ENCODE measurements around the gene GIPC2. TPM values are rescaled to one million over a fixed set of nuclear protein-coding genes. Genes with fewer than 3 reads are reported as not detected.
"Not testable (repeated sequence)": the region's sequence is repeated elsewhere in the genome, so short reads cannot be mapped to it uniquely, and the experiment has no call there.

The GIPC2 gene
- total RNA-seq, 2 donors from 2014 or later: 30.5 to 32.4 TPM

GRCh38 chr1:78114034-78114956 lies 68.5 kb downstream of the GIPC2 start:
- intact Hi-C loops (cut with DNase I, micrococcal nuclease): loop anchor here in 1 of 2 donors (10.0 kb wide), 1 partner anchor 139 kb away; the partner anchor contains the start of gene FUBP1
- ATAC-seq (peak; percentile 92), DNase-seq (peak in 1 of 2 donors; percentile 66)

- DNase-seq; ATAC-seq; intact Hi-C loops (cut with DNase I, micrococcal nuclease): not testable (repeated sequence)
These were observed 74.7 kb downstream of the GIPC2 start for GRCh38 chr1:78120485-78120884.

GRCh38 chr1:78121710-78122109 lies 75.9 kb downstream of the GIPC2 start:
- intact Hi-C loops (cut with DNase I, micrococcal nuclease): no loop called here
- ATAC-seq (no peak), DNase-seq (no peak)

GRCh38 chr1:78122389-78122788 lies 76.6 kb downstream of the GIPC2 start:
- no peak for DNase-seq
- no peak for ATAC-seq
- intact Hi-C loops (cut with DNase I, micrococcal nuclease): no loop called here

GRCh38 chr1:78126506-78126905 lies 80.7 kb downstream of the GIPC2 start:
- ATAC-seq (no peak), DNase-seq (no peak)
- intact Hi-C loops (cut with DNase I, micrococcal nuclease): no loop called here

- DNase-seq (no peak), ATAC-seq (no peak)
- intact Hi-C loops (cut with DNase I, micrococcal nuclease): loop anchor here (10.0 kb wide), 2 partner anchors 472 to 542 kb away; no protein-coding TSS in a partner anchor
These were observed 86.6 kb downstream of the GIPC2 start for GRCh38 chr1:78132174-78132947.

GRCh38 chr1:78132948-78133322 lies 87.2 kb downstream of the GIPC2 start:
- DNase-seq (no peak), ATAC-seq (peak; percentile 44)
- intact Hi-C loops (cut with DNase I, micrococcal nuclease): loop anchor here (10.0 kb wide), 2 partner anchors 472 to 542 kb away; no protein-coding TSS in a partner anchor

- intact Hi-C loops (cut with DNase I, micrococcal nuclease): loop anchor here (10.0 kb wide), 2 partner anchors 468 to 538 kb away; no protein-coding TSS in a partner anchor
- DNase-seq (no peak), ATAC-seq (no peak)
These were observed 90.9 kb downstream of the GIPC2 start for GRCh38 chr1:78136680-78137079.

GRCh38 chr1:78141531-78142231 lies 95.9 kb downstream of the GIPC2 start:
- intact Hi-C loops (cut with DNase I, micrococcal nuclease): no loop called here
- DNase-seq (peak in 1 of 2 donors; percentile 19), ATAC-seq (peak; percentile 94)

- ATAC-seq (no peak), DNase-seq (no peak)
- intact Hi-C loops (cut with DNase I, micrococcal nuclease): no loop called here
These were observed 97.0 kb downstream of the GIPC2 start for GRCh38 chr1:78142736-78143135.

- peak; percentile 46 for ATAC-seq
- intact Hi-C loops (cut with DNase I, micrococcal nuclease): no loop called here
- no peak for DNase-seq
These were observed 97.4 kb downstream of the GIPC2 start for GRCh38 chr1:78143152-78143551.

GRCh38 chr1:78143673-78144072 lies 97.9 kb downstream of the GIPC2 start:
- ATAC-seq (peak; percentile 10), DNase-seq (no peak)
- intact Hi-C loops (cut with DNase I, micrococcal nuclease): no loop called here

GRCh38 chr1:78145105-78145580 lies 99.4 kb downstream of the GIPC2 start:
- intact Hi-C loops (cut with DNase I, micrococcal nuclease): loop anchor here in 1 of 2 donors (5.0 kb wide), 1 partner anchor 457 kb away; no protein-coding TSS in a partner anchor
- ATAC-seq (peak; percentile 62), DNase-seq (peak in 1 of 2 donors; percentile 45)

- intact Hi-C loops (cut with DNase I, micrococcal nuclease): loop anchor here in 1 of 2 donors (5.0 kb wide), 1 partner anchor 456 kb away; no protein-coding TSS in a partner anchor
- ATAC-seq (no peak), DNase-seq (no peak)
These were observed 100.5 kb downstream of the GIPC2 start for GRCh38 chr1:78146205-78146771.

- no peak for ATAC-seq
- intact Hi-C loops (cut with DNase I, micrococcal nuclease): loop anchor here in 1 of 2 donors (5.0 kb wide), 1 partner anchor 455 kb away; no protein-coding TSS in a partner anchor
These were observed 101.3 kb downstream of the GIPC2 start for GRCh38 chr1:78147031-78147430.

GRCh38 chr1:78153092-78153736 lies 107.4 kb downstream of the GIPC2 start:
- ATAC-seq: no peak
- no peak for DNase-seq
- intact Hi-C loops (cut with DNase I, micrococcal nuclease): no loop called here

More at GRCh38 chr1:78147031-78147430, 101.3 kb downstream of the GIPC2 start:
- no peak for DNase-seq

GRCh38 chr1:78155121-78155520 lies 109.4 kb downstream of the GIPC2 start:
- DNase-seq (no peak), ATAC-seq (no peak)
- intact Hi-C loops (cut with DNase I, micrococcal nuclease): no loop called here

All from left colon (tissue), 2 donors.